Fibroblast of lung (primary cell): ENCODE data around the gene SCGB1C2. TPM values are rescaled to one million over a fixed set of nuclear protein-coding genes. Genes with fewer than 3 reads are reported as not detected.

Source experiments
- DNase-seq, 2 donors: peaks; one replicate each; pipeline versions ENCODE4 v3.0.0 to v3.0.0-alpha.2; 2010; ENCODE audit warnings: low read depth in 2 of 2
- H2AFZ ChIP-seq: 2 replicates; pipeline ENCODE4 v1.5.1; 2012; ENCODE audit warnings: low read length, control low read depth, inconsistent platforms
- H3K27ac ChIP-seq: 2 replicates; pipeline ENCODE4 v1.5.1; 2011; ENCODE audit warnings: low read length, control low read depth; ENCODE audit not compliant: insufficient read depth
- H3K27me3 ChIP-seq: 2 replicates; pipeline ENCODE4 v1.5.1; 2011; ENCODE audit warnings: mild to moderate bottlenecking, low read length; ENCODE audit not compliant: control insufficient read depth, insufficient read depth
- H3K36me3 ChIP-seq: 2 replicates; pipeline ENCODE4 v1.5.1; 2011; ENCODE audit warnings: low read length; ENCODE audit not compliant: control insufficient read depth, insufficient read depth
- H3K4me1 ChIP-seq: 2 replicates; pipeline ENCODE4 v1.5.1; 2011; ENCODE audit warnings: low read length; ENCODE audit not compliant: control insufficient read depth, insufficient read depth; ENCODE audit errors: extremely low read depth
- H3K4me2 ChIP-seq: 2 replicates; pipeline ENCODE4 v1.5.1; 2011; ENCODE audit warnings: low read length, control low read depth; ENCODE audit not compliant: insufficient read depth; ENCODE audit errors: extremely low read depth
- H3K4me3 ChIP-seq, 4 experiments: fragments of 200-600 bp in 1 of 4; sonication (generic) in 1 of 4; replicated peaks in 1 of 4; 2 replicates each; pipeline ENCODE4 v1.5.1; 2011 to 2016; ENCODE audit warnings: low read length in 4 of 4, low read depth in 3 of 4, mild to moderate bottlenecking in 3 of 4, control low read depth in 2 of 4, inconsistent platforms in 1 of 4, mixed read lengths in 1 of 4; ENCODE audit not compliant: insufficient read depth in 1 of 4; ENCODE audit errors: control extremely low read depth in 1 of 4
- H3K79me2 ChIP-seq: 2 replicates; pipeline ENCODE4 v1.5.1; 2012; ENCODE audit warnings: mild to moderate bottlenecking, low read length, inconsistent platforms; ENCODE audit not compliant: control insufficient read depth, insufficient read depth
- H3K9ac ChIP-seq: 2 replicates; pipeline ENCODE4 v1.5.1; 2011; ENCODE audit warnings: mild to moderate bottlenecking, low read length, control low read depth; ENCODE audit not compliant: insufficient read depth
- H3K9me3 ChIP-seq: 2 replicates; pipeline ENCODE4 v1.5.1; 2012; ENCODE audit warnings: low read depth, low read length; ENCODE audit not compliant: control insufficient read depth, insufficient read depth
- H4K20me1 ChIP-seq: 2 replicates; pipeline ENCODE4 v1.5.1; 2011; ENCODE audit warnings: low read length; ENCODE audit not compliant: control insufficient read depth, insufficient read depth; ENCODE audit errors: extremely low read depth
- EZH2 ChIP-seq: IDR thresholded peaks from 2 replicates; pipeline ENCODE4 v1.5.1; 2012; ENCODE audit warnings: low read length, control low read depth, mild to moderate bottlenecking; ENCODE audit errors: missing control alignments
- polyA plus RNA-seq, 2 donors: library from polyadenylated mRNA; depleted of rRNA in 1 of 2; stranded (reverse) in 1 of 2; unstranded in 1 of 2; fragments of >200 nt; gene quantifications; 2 replicates each; pipeline ENCODE4 v1.2.1, GENCODE V29; 2011 to 2012; ENCODE audit warnings: missing spikeins in 1 of 2
- total RNA-seq: library from RNA; depleted of rRNA; stranded (reverse); fragments of >200 nt; gene quantifications from 2 replicates; pipeline ENCODE4 v1.2.1, GENCODE V29; 2014
- TF ChIP-seq, protein P1 (sequence below), 2 donors: IDR thresholded peaks in 1 of 2; conservative IDR thresholded peaks in 1 of 2; 1 replicate in 1 of 2; 2 replicates in 1 of 2; pipeline ENCODE4 v1.5.1; 2011 to 2012; ENCODE audit warnings: low read length in 2 of 2, control low read depth in 1 of 2, inconsistent platforms in 1 of 2, low read depth in 1 of 2, mild to moderate bottlenecking in 1 of 2

SCGB1C2 gene
- total and polyA plus RNA-seq, 2 donors (not counting 1 experiment from before 2014, with no cell fraction given), result not detected

DNA sequence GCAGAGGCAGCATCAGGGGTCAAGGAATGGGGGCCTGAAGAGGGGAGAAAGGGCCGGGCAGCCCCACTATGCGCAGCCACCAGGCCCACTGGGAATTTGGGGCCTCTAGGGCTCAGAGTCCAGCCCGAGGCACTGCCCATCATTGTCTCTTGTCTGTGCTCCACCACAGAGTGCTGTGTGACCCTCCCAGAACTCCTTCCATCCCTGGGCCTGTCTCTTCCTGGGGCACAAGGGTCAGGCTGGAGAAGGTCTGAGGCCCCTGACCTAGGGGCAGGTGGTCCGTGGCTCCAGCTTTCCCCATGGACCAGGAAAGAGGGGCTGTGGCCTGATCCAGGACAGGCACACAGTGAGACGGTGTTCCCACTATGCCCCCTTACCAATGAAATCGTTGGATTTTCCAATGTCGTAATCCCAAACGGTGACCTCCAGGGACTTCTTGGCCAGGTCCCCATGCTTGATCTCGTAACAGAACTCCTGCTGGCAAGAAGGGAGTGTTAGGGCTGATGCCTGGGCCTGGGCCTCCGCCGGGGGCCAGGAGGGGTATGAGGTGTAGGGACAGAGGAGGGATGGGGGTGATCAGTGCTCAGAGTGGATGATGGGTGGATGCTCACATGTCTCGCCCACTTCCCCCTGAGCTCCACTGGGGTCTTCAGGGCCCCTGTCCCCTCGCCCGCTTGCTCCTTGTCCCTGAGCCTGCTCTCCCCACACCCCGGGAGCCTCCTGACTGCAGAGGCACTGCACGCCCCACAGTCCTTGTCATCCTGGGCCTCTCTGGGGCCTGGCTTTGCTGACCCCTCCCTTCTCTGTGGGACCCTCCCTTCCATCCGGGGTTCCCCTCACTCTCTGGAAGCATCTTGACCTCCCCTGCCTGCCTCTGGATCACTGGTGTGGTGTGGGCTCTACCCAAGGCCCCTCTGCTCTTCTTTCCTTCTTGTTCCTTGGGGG lies 10.7 kb downstream of the SCGB1C2 start:
- H3K79me2 ChIP-seq, result no peaks in the 10 kb centered on the region
- H3K27ac ChIP-seq, result no peak overlapping the region
- no peak overlapping the region for H3K4me3 ChIP-seq
- H3K4me1 ChIP-seq, result no peaks in the 10 kb centered on the region
- no peak for DNase-seq
- no peaks in the 10 kb centered on the region for H3K27me3 ChIP-seq
- TF ChIP-seq EZH2, result no peak
- TF ChIP-seq, protein P1, sequence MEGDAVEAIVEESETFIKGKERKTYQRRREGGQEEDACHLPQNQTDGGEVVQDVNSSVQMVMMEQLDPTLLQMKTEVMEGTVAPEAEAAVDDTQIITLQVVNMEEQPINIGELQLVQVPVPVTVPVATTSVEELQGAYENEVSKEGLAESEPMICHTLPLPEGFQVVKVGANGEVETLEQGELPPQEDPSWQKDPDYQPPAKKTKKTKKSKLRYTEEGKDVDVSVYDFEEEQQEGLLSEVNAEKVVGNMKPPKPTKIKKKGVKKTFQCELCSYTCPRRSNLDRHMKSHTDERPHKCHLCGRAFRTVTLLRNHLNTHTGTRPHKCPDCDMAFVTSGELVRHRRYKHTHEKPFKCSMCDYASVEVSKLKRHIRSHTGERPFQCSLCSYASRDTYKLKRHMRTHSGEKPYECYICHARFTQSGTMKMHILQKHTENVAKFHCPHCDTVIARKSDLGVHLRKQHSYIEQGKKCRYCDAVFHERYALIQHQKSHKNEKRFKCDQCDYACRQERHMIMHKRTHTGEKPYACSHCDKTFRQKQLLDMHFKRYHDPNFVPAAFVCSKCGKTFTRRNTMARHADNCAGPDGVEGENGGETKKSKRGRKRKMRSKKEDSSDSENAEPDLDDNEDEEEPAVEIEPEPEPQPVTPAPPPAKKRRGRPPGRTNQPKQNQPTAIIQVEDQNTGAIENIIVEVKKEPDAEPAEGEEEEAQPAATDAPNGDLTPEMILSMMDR (conservative IDR thresholded peaks at IDR 0.05 in 1 of 2, IDR thresholded peaks at IDR 0.05 in 1 of 2; ENCODE audit: low read depth in 1 of 2, low read length in 2 of 2), result no peak
- H2AFZ ChIP-seq, result no peak overlapping the region
- H3K9ac ChIP-seq, result no peak overlapping the region
- H3K4me2 ChIP-seq, result no peak overlapping the region
- no peaks in the 10 kb centered on the region for H3K36me3 ChIP-seq
- no peaks in the 10 kb centered on the region for H4K20me1 ChIP-seq
- H3K9me3 ChIP-seq, result no peaks in the 10 kb centered on the region

DNA sequence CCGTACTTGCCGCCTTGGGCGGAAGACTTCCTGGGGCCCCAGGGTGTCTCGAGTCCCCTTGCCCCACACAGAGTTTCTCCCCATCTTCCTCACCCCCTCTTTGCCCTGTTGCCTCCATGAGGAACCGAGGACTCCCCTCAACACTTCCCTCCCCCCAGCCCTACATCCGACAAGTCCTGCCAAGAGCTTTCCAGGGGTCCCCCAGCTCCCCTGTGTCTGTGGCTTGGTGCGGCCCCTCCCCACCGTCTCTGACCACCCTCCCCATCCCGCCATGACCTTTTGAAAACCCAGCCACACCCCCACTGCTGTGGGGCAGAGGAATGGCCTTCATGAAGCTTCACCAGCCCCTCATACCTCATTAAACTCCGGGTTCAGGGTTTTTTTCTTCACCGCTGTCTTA lies 11.4 kb downstream of the SCGB1C2 start:
- H3K27me3 ChIP-seq, result no peaks in the 10 kb centered on the region
- H3K4me2 ChIP-seq, result no peak overlapping the region
- H3K36me3 ChIP-seq, result no peaks in the 10 kb centered on the region
- TF ChIP-seq, protein P1 (conservative IDR thresholded peaks at IDR 0.05 in 1 of 2, IDR thresholded peaks at IDR 0.05 in 1 of 2; ENCODE audit: low read depth in 1 of 2, low read length in 2 of 2), result no peak
- no peak for TF ChIP-seq EZH2
- no peak overlapping the region for H2AFZ ChIP-seq
- no peaks in the 10 kb centered on the region for H3K79me2 ChIP-seq
- H4K20me1 ChIP-seq, result no peaks in the 10 kb centered on the region
- no peak for DNase-seq
- H3K4me1 ChIP-seq, result no peaks in the 10 kb centered on the region
- H3K9me3 ChIP-seq, result no peaks in the 10 kb centered on the region
- no peak overlapping the region for H3K4me3 ChIP-seq
- H3K27ac ChIP-seq, result no peak overlapping the region
- H3K9ac ChIP-seq, result no peak overlapping the region

DNA sequence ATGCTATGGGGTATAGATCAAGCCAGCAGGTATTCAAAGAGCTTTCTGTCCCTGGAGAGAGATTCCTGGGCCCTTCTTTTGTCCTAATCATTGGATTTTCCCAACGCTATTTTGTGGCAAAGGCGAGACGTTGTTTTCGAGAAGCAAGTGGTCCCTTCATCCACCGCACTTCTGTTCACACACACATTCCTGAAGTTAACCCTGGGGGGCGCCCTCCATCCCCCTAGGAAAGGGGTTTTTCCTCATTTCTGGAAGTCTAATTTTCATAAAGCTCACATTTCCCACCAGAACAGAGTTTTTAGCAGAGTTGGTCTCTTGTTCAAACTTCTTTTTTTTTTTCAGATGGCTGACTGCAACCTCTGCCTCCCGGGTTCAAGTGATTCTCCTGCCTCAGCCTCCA lies 11.9 kb downstream of the SCGB1C2 start:
- TF ChIP-seq, protein P1 (conservative IDR thresholded peaks at IDR 0.05 in 1 of 2, IDR thresholded peaks at IDR 0.05 in 1 of 2; ENCODE audit: low read depth in 1 of 2, low read length in 2 of 2), result no peak
- no peak for TF ChIP-seq EZH2
- no peak for DNase-seq
- H4K20me1 ChIP-seq, result no peaks in the 10 kb centered on the region
- H3K27me3 ChIP-seq, result no peaks in the 10 kb centered on the region
- no peaks in the 10 kb centered on the region for H3K79me2 ChIP-seq
- H2AFZ ChIP-seq, result no peak overlapping the region
- no peaks in the 10 kb centered on the region for H3K36me3 ChIP-seq
- H3K9ac ChIP-seq, result no peak overlapping the region
- no peak overlapping the region for H3K4me3 ChIP-seq
- H3K4me2 ChIP-seq, result no peak overlapping the region
- H3K27ac ChIP-seq, result no peak overlapping the region
- no peaks in the 10 kb centered on the region for H3K9me3 ChIP-seq
- H3K4me1 ChIP-seq, result no peaks in the 10 kb centered on the region
